Measurements from ENCODE around the gene MLST8.
"Not testable (repeated sequence)": the region's sequence is repeated elsewhere in the genome, so short reads cannot be mapped to it uniquely, and the experiment has no call there.

MLST8 gene

DNA sequence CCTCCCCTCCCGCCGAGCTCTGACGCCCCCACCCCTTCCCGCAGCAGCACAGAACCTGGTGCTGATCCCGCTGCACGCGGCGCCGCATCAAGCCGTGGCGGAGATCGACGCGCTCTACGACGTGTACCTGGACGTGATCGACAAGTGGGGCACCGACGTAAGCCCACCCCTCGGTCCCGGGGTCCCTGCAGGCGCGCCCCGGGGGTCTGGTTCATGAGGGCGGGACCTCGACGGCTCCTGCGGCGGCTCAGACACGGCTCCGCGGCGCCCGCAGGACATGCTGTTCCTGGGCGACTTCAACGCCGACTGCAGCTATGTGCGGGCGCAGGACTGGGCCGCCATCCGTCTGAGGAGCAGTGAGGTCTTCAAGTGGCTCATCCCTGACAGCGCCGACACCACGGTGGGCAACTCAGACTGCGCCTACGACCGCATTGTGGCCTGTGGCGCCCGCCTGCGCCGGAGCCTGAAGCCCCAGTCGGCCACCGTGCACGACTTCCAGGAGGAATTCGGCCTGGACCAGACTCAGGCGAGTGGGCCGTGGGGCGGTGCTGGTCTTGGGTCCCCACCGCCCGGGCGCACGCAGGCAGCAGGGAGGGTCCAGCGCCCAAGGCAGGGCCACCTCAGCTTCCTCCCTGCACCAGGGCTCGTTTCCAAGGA lies 32.4 kb downstream of the MLST8 start:
- DNase-seq (ENCODE audit: low read depth, low spot score), result no peak
- H3K27me3 ChIP-seq (ENCODE audit: insufficient read depth, insufficient read length), result no peaks in the 10 kb centered on the region
- TF ChIP-seq ZNF274 (IDR thresholded peaks at IDR 0.05; ENCODE audit: low read depth, low read length) (no peak), SUZ12 (IDR thresholded peaks at IDR 0.05; ENCODE audit: extremely low read depth, insufficient read depth, insufficient read length) (no peak), YY1 (IDR thresholded peaks at IDR 0.05; ENCODE audit: insufficient read depth, insufficient read length) (no peak)
- no peaks in the 10 kb centered on the region for H3K9me3 ChIP-seq (ENCODE audit: insufficient read depth, low read length)
- H3K36me3 ChIP-seq (ENCODE audit: insufficient read depth, insufficient read length, low read length), result peaks cover 71% of the 10 kb centered on the region
- peak overlapping the region; percentile 42 for H3K9ac ChIP-seq (ENCODE audit: insufficient read length, low read depth)
- H3K4me3 ChIP-seq (ENCODE audit: insufficient read length, low read depth), result no peak overlapping the region
- peaks cover 23% of the 10 kb centered on the region for H3K4me1 ChIP-seq (ENCODE audit: insufficient read depth, insufficient read length)

DNA sequence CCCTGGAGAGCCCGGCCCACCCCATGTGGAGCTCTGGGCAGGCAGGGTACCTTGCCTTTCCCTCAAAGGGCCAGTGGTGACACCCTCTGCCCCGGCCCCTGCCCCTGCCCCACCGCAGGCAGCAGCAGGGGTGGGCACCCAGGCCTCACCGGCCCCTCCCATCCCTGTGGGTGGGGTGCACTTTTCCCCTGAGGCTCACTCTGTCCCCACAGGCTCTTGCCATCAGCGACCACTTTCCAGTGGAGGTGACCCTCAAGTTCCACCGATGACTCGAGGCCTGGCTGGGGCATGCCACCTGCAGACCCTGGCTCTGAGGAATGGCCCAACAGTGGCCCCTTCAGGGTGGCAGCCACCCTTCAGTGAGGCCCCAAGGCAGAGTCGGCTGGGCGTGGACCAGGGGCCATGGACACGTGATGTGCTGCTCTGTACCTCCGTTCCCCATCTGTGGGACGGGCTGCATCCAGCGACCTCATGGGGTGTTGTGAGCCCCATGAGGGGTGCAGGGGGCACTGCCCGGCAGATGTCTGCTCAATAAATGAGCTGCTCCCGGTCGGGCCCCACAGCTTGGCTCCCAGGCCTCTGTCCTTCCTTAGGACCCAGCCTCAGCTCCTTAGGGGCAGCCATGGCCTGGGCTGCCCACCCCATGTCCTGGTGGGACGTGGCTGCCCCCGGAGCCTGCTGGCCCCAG lies 33.0 kb downstream of the MLST8 start:
- no peak overlapping the region for H3K4me3 ChIP-seq (ENCODE audit: insufficient read length, low read depth)
- DNase-seq (ENCODE audit: low read depth, low spot score), result no peak
- H3K36me3 ChIP-seq (ENCODE audit: insufficient read depth, insufficient read length, low read length), result peaks cover 71% of the 10 kb centered on the region
- TF ChIP-seq ZNF274 (IDR thresholded peaks at IDR 0.05; ENCODE audit: low read depth, low read length) (no peak), YY1 (IDR thresholded peaks at IDR 0.05; ENCODE audit: insufficient read depth, insufficient read length) (no peak), SUZ12 (IDR thresholded peaks at IDR 0.05; ENCODE audit: extremely low read depth, insufficient read depth, insufficient read length) (no peak)
- H3K9ac ChIP-seq (ENCODE audit: insufficient read length, low read depth), result no peak overlapping the region
- H3K4me1 ChIP-seq (ENCODE audit: insufficient read depth, insufficient read length), result peaks cover 26% of the 10 kb centered on the region
- H3K27me3 ChIP-seq (ENCODE audit: insufficient read depth, insufficient read length), result no peaks in the 10 kb centered on the region
- no peaks in the 10 kb centered on the region for H3K9me3 ChIP-seq (ENCODE audit: insufficient read depth, low read length)

DNA sequence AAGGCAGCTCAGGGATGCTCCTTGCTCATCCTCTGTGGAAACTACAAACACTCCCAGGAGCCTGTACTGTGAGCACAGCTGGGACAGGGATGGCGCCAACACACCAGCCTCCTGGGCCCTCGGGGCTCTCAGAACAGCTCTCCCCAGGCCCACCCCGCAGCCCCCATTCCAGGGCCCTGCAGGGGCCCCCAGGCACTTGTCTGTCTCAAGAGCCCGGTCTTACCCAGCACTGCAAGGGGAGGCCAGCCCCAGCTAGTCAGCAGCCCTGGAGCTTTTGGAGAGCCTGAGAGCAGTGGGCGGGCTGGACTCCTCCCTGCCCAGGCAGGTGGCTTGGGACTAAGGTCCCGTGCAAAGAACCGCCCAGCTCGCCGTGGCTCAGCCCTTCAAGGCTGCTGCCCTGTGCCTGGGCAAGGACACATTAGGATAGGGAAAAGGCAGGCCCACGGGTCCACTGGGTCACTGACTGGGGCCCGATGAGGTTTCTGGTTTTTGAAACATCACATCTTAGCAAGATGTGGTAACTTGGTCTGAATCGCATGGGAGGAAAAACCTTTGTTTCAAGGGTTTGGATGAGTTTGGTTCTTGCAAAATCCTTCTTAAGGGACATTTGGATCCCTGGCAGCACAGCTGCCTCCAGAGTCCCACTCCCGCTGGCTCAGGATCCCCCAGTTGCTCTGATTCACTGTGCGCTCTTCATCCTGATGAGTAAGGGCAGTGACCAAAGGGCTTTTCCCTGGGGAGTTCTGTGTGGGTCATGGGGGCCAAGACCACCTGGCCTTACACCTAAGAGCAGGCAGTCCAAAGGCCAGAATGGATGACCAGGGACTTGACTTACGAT lies 33.8 kb downstream of the MLST8 start:
- TF ChIP-seq YY1 (IDR thresholded peaks at IDR 0.05; ENCODE audit: insufficient read depth, insufficient read length) (no peak), SUZ12 (IDR thresholded peaks at IDR 0.05; ENCODE audit: extremely low read depth, insufficient read depth, insufficient read length) (no peak), ZNF274 (IDR thresholded peaks at IDR 0.05; ENCODE audit: low read depth, low read length) (no peak)
- Histone ChIP-seq H3K4me3 (ENCODE audit: insufficient read length, low read depth) (no peak overlapping the region), H3K9me3 (ENCODE audit: insufficient read depth, low read length) (no peaks in the 10 kb centered on the region), H3K4me1 (ENCODE audit: insufficient read depth, insufficient read length) (peaks cover 26% of the 10 kb centered on the region), H3K36me3 (ENCODE audit: insufficient read depth, insufficient read length, low read length) (peaks cover 71% of the 10 kb centered on the region), H3K27me3 (ENCODE audit: insufficient read depth, insufficient read length) (no peaks in the 10 kb centered on the region), H3K9ac (ENCODE audit: insufficient read length, low read depth) (no peak overlapping the region)
- DNase-seq (ENCODE audit: low read depth, low spot score), result no peak

DNA sequence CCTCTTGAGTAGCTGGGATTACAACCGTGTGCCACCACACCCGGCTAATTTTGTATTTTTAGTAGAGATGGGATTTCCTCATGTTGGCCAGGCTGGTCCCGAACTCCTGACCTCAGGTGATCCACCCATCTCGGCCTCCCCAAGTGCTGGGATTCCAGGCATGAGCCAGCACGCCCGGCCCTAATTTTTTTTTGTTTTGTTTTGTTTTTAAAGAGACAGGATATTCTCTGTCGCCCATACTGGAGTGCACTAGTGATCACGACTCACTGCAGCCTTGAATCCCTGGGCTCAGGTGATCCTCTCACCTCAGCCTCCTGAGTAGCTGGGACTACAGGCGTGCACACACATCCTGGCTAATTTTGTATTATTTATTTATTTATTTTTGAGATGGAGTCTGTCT lies 35.1 kb downstream of the MLST8 start:
- not testable (repeated sequence) for H3K4me3 ChIP-seq (ENCODE audit: insufficient read length, low read depth); H3K9me3 ChIP-seq (ENCODE audit: insufficient read depth, low read length); H3K9ac ChIP-seq (ENCODE audit: insufficient read length, low read depth); H3K27me3 ChIP-seq (ENCODE audit: insufficient read depth, insufficient read length); DNase-seq (ENCODE audit: low read depth, low spot score)
- Histone ChIP-seq H3K36me3 (ENCODE audit: insufficient read depth, insufficient read length, low read length) (peaks cover 71% of the 10 kb centered on the region), H3K4me1 (ENCODE audit: insufficient read depth, insufficient read length) (peaks cover 19% of the 10 kb centered on the region)

DNA sequence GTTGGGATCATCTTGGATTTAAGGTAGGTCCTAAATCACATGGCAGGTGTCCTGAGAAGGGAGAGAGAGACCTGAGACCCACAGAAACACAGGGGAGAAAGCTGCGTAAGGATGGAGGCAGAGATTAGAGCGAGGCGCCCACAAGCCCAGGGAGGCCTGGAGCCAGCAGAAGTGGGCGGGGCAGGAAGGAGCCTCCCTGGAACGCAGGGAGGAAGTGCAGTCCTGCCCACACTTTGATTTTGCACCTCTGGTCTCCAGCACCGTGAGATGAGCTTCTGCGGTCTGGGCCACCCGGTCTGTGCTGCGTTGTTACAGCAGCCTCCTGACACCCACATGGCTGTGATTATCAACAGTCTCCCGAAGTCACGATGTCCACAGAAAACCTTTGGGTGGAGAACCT lies 37.3 kb downstream of the MLST8 start:
- Histone ChIP-seq H3K9ac (ENCODE audit: insufficient read length, low read depth) (no peak overlapping the region), H3K9me3 (ENCODE audit: insufficient read depth, low read length) (no peaks in the 10 kb centered on the region), H3K27me3 (ENCODE audit: insufficient read depth, insufficient read length) (no peaks in the 10 kb centered on the region), H3K4me3 (ENCODE audit: insufficient read length, low read depth) (no peak overlapping the region), H3K36me3 (ENCODE audit: insufficient read depth, insufficient read length, low read length) (peaks cover 76% of the 10 kb centered on the region), H3K4me1 (ENCODE audit: insufficient read depth, insufficient read length) (peaks cover 8% of the 10 kb centered on the region)
- TF ChIP-seq SUZ12 (IDR thresholded peaks at IDR 0.05; ENCODE audit: extremely low read depth, insufficient read depth, insufficient read length) (no peak), ZNF274 (IDR thresholded peaks at IDR 0.05; ENCODE audit: low read depth, low read length) (no peak), YY1 (IDR thresholded peaks at IDR 0.05; ENCODE audit: insufficient read depth, insufficient read length) (no peak)
- DNase-seq (ENCODE audit: low read depth, low spot score), result no peak

DNA sequence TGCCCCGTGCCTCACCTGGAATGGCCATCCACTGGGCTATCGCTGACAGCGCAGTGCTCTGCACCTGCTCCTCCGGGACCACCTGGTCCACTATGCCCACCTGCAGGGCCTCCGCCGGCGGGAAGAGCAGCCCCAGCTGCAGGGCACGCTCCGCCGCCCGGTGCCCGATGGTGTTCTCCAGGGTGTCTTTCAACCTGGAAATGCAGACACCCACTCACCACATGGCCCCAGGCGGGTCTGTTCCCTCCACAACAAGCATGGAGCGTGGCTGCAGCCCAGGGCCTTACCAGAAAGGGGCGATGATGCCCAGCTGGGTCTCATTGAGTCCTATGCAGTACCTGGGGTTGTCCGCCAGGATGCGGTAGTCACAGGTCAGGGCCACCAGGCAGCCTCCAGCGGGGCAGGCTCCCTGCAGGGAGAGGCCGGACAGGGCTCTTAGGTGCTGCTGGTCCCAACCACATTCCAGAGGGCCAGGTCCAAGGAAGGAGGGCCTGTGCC lies 37.8 kb downstream of the MLST8 start:
- Histone ChIP-seq H3K27me3 (ENCODE audit: insufficient read depth, insufficient read length) (no peaks in the 10 kb centered on the region), H3K36me3 (ENCODE audit: insufficient read depth, insufficient read length, low read length) (peaks cover 77% of the 10 kb centered on the region), H3K9me3 (ENCODE audit: insufficient read depth, low read length) (no peaks in the 10 kb centered on the region), H3K4me1 (ENCODE audit: insufficient read depth, insufficient read length) (peaks cover 8% of the 10 kb centered on the region), H3K9ac (ENCODE audit: insufficient read length, low read depth) (no peak overlapping the region), H3K4me3 (ENCODE audit: insufficient read length, low read depth) (no peak overlapping the region)
- DNase-seq (ENCODE audit: low read depth, low spot score), result no peak
- TF ChIP-seq ZNF274 (IDR thresholded peaks at IDR 0.05; ENCODE audit: low read depth, low read length) (no peak), YY1 (IDR thresholded peaks at IDR 0.05; ENCODE audit: insufficient read depth, insufficient read length) (no peak), SUZ12 (IDR thresholded peaks at IDR 0.05; ENCODE audit: extremely low read depth, insufficient read depth, insufficient read length) (no peak)

DNA sequence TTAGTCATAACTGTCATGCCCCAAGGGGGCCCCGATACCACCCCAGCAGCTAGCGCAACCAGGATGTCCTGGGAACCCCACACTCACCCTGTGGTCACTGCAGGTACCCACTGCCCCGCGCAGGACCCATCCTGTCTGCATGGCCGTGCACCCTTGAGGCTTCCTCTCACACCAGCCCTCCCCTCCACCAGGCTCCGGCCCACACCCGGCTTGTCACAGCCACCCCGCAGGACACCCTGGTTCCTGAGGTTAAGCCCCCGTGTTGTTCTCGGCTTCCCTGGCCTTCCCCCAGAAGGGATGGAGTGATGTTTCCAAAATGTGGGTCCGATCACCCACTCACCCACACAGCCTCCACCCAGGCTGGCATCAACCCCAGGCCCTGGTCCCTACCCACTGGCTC lies 38.5 kb downstream of the MLST8 start:
- DNase-seq (ENCODE audit: low read depth, low spot score), result no peak
- no peaks in the 10 kb centered on the region for H3K9me3 ChIP-seq (ENCODE audit: insufficient read depth, low read length)
- peaks cover 3% of the 10 kb centered on the region for H3K4me1 ChIP-seq (ENCODE audit: insufficient read depth, insufficient read length)
- peaks cover 78% of the 10 kb centered on the region for H3K36me3 ChIP-seq (ENCODE audit: insufficient read depth, insufficient read length, low read length)
- no peak overlapping the region for H3K9ac ChIP-seq (ENCODE audit: insufficient read length, low read depth)
- TF ChIP-seq SUZ12 (IDR thresholded peaks at IDR 0.05; ENCODE audit: extremely low read depth, insufficient read depth, insufficient read length), result no peak
- no peak for TF ChIP-seq YY1 (IDR thresholded peaks at IDR 0.05; ENCODE audit: insufficient read depth, insufficient read length)
- no peak for TF ChIP-seq ZNF274 (IDR thresholded peaks at IDR 0.05; ENCODE audit: low read depth, low read length)
- H3K4me3 ChIP-seq (ENCODE audit: insufficient read length, low read depth), result no peak overlapping the region
- H3K27me3 ChIP-seq (ENCODE audit: insufficient read depth, insufficient read length), result no peaks in the 10 kb centered on the region

Data from NT2/D1 (cell line).